Measurements from ENCODE around the gene TCF15. TPM values are rescaled to one million over a fixed set of nuclear protein-coding genes. Genes with fewer than 3 reads are reported as not detected.
A peak's percentile ranks its signal among the peaks of the same experiment; 100 is the strongest.
"Not testable (repeated sequence)": the region's sequence is repeated elsewhere in the genome, so short reads cannot be mapped to it uniquely, and the experiment has no call there.

Gene TCF15
- total RNA-seq, 1 donor from 2014 or later: not detected

DNA sequence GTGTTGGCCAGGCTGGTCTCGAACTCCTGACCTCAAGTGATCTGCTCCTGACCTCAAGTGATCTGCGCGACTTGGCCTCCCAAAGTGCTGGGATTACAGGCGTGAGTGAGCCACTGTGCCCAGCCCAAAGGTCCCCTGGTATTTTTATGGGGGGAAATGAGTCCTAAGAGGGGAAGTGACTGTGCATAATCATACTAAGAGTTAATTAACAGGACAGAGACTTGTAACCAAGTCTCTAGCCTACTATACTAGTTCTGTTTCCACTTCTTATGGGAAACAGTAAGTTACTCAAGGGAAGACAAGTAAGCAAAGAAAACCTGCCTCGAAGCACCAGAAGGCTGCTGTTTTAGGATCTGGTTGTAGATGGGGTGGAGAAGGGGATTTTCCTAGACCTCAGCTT lies 27.9 kb downstream of the TCF15 start:
- Histone ChIP-seq H3K27me3 (ENCODE audit: insufficient read depth, low read length) (peaks cover 6% of the 10 kb centered on the region), H3K9ac (ENCODE audit: low read length) (no peak overlapping the region), H3K4me1 (ENCODE audit: insufficient read depth, low read length) (no peaks in the 10 kb centered on the region), H3K79me2 (ENCODE audit: insufficient read depth, low read length) (no peaks in the 10 kb centered on the region), H4K20me1 (ENCODE audit: insufficient read depth, low read length) (no peaks in the 10 kb centered on the region), H3K9me3 (ENCODE audit: insufficient read depth, low read depth, low read length) (no peaks in the 10 kb centered on the region), H2AFZ (ENCODE audit: low read depth, low read length) (no peak overlapping the region), H3K4me2 (ENCODE audit: low read length) (no peak overlapping the region), H3K4me3 (ENCODE audit: insufficient read depth, low read depth, low read length) (no peak overlapping the region), H3K27ac (ENCODE audit: low read depth, low read length) (no peak overlapping the region), H3K36me3 (ENCODE audit: insufficient read depth, low read length) (no peaks in the 10 kb centered on the region)
- DNase-seq (ENCODE audit: low read depth): no peak
- no peaks in the 10 kb centered on the region for H3K36me3 Mint-ChIP-seq (ENCODE audit: low read depth, unreplicated experiment)
- peak overlapping the region; percentile 16 for H3K27ac Mint-ChIP-seq (ENCODE audit: unreplicated experiment)
- no peak for FAIRE-seq
- peaks cover 6% of the 10 kb centered on the region for H3K27me3 Mint-ChIP-seq (ENCODE audit: low read depth, unreplicated experiment)
- H3K9me3 Mint-ChIP-seq (ENCODE audit: unreplicated experiment): no peaks in the 10 kb centered on the region
- H3K4me1 Mint-ChIP-seq (ENCODE audit: low read depth, unreplicated experiment): no peaks in the 10 kb centered on the region
- TF ChIP-seq, protein P1, sequence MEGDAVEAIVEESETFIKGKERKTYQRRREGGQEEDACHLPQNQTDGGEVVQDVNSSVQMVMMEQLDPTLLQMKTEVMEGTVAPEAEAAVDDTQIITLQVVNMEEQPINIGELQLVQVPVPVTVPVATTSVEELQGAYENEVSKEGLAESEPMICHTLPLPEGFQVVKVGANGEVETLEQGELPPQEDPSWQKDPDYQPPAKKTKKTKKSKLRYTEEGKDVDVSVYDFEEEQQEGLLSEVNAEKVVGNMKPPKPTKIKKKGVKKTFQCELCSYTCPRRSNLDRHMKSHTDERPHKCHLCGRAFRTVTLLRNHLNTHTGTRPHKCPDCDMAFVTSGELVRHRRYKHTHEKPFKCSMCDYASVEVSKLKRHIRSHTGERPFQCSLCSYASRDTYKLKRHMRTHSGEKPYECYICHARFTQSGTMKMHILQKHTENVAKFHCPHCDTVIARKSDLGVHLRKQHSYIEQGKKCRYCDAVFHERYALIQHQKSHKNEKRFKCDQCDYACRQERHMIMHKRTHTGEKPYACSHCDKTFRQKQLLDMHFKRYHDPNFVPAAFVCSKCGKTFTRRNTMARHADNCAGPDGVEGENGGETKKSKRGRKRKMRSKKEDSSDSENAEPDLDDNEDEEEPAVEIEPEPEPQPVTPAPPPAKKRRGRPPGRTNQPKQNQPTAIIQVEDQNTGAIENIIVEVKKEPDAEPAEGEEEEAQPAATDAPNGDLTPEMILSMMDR (IDR thresholded peaks at IDR 0.05; ENCODE audit: insufficient read depth, low read depth, low read length): no peak
- TF ChIP-seq EZH2 (IDR thresholded peaks at IDR 0.05; ENCODE audit: insufficient read depth, low read length): no peak
- no peak overlapping the region for H3K4me3 Mint-ChIP-seq (ENCODE audit: unreplicated experiment)

DNA sequence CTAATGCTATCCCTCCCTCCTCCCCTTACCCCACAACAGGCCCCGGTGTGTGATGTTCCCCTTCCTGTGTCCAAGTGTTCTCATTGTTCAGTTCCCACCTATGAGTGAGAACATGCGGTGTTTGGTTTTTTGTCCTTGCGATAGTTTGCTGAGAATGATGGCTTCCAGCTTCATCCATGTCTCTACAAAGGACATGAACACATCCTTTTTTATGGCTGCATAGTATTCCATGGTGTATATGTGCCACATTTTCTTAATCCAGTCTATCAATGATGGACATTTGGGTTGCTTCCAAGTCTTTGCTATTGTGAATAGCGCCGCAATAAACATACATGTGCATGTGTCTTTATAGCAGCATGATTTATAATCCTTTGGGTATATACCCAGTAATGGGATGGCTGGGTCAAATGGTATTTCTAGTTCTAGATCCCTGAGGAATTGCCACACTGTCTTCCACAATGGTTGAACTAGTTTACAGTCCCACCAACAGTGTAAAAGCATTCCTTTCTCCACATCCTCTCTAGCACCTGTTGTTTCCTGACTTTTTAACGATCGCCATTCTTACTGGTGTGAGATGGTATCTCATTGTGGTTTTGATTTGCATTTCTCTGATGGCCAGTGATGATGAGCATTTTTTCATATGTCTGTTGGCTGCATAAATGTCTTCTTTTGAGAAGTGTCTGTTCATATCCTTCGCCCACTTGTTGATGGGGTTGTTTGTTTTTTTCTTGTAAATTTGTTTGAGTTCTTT lies 31.0 kb downstream of the TCF15 start:
- not testable (repeated sequence) for H3K36me3 ChIP-seq (ENCODE audit: insufficient read depth, low read length); H3K4me3 ChIP-seq (ENCODE audit: insufficient read depth, low read depth, low read length); H3K4me1 ChIP-seq (ENCODE audit: insufficient read depth, low read length); H3K27ac ChIP-seq (ENCODE audit: low read depth, low read length); H3K4me2 ChIP-seq (ENCODE audit: low read length); FAIRE-seq; DNase-seq (ENCODE audit: low read depth); H3K4me3 Mint-ChIP-seq (ENCODE audit: unreplicated experiment); H4K20me1 ChIP-seq (ENCODE audit: insufficient read depth, low read length); H3K9me3 Mint-ChIP-seq (ENCODE audit: unreplicated experiment); H2AFZ ChIP-seq (ENCODE audit: low read depth, low read length); H3K9ac ChIP-seq (ENCODE audit: low read length); H3K27me3 ChIP-seq (ENCODE audit: insufficient read depth, low read length); H3K4me1 Mint-ChIP-seq (ENCODE audit: low read depth, unreplicated experiment); H3K9me3 ChIP-seq (ENCODE audit: insufficient read depth, low read depth, low read length); H3K27ac Mint-ChIP-seq (ENCODE audit: unreplicated experiment); H3K79me2 ChIP-seq (ENCODE audit: insufficient read depth, low read length); H3K36me3 Mint-ChIP-seq (ENCODE audit: low read depth, unreplicated experiment)
- H3K27me3 Mint-ChIP-seq (ENCODE audit: low read depth, unreplicated experiment): peaks cover 10% of the 10 kb centered on the region

DNA sequence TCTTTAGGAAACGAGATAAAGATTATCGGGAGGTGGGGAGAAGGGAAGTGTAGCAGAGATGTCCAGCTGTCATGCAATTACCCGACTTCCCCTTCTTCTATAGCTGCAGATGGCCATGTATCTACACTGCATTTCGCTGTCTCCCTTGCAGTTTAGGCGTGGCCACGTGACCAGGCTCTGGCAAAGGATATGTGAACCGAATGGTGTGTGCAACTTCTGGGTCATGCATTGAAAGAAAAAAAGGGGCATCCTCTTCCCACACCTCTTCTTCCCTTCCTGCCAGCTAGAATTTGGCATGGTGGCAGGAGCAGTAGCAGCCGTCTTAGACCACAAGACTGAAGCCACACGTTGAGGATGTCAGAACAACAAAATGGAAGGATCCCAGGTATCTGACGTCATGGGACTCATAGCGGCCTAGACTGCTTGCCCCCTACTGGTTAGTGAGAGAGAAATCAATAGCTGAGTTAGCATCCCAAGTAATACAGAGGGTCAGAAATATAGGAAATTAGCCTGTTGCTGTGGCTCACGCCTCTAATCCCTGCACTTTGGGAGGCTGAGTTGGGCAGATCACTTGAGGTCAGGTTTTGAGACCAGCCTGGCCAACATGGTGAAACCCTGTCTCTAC lies 32.8 kb downstream of the TCF15 start:
- H3K79me2 ChIP-seq (ENCODE audit: insufficient read depth, low read length): no peaks in the 10 kb centered on the region
- no peak overlapping the region for H3K4me2 ChIP-seq (ENCODE audit: low read length)
- DNase-seq (ENCODE audit: low read depth) (no peak), FAIRE-seq (no peak)
- no peak overlapping the region for H3K4me3 Mint-ChIP-seq (ENCODE audit: unreplicated experiment)
- H3K27ac Mint-ChIP-seq (ENCODE audit: unreplicated experiment): no peak overlapping the region
- peaks cover 24% of the 10 kb centered on the region for H3K27me3 Mint-ChIP-seq (ENCODE audit: low read depth, unreplicated experiment)
- no peaks in the 10 kb centered on the region for H3K36me3 ChIP-seq (ENCODE audit: insufficient read depth, low read length)
- no peaks in the 10 kb centered on the region for H4K20me1 ChIP-seq (ENCODE audit: insufficient read depth, low read length)
- peaks cover 8% of the 10 kb centered on the region for H3K27me3 ChIP-seq (ENCODE audit: insufficient read depth, low read length)
- H3K4me1 Mint-ChIP-seq (ENCODE audit: low read depth, unreplicated experiment): peaks cover 15% of the 10 kb centered on the region
- no peak overlapping the region for H3K4me3 ChIP-seq (ENCODE audit: insufficient read depth, low read depth, low read length)
- no peaks in the 10 kb centered on the region for H3K9me3 Mint-ChIP-seq (ENCODE audit: unreplicated experiment)
- no peaks in the 10 kb centered on the region for H3K9me3 ChIP-seq (ENCODE audit: insufficient read depth, low read depth, low read length)
- H2AFZ ChIP-seq (ENCODE audit: low read depth, low read length): no peak overlapping the region
- no peaks in the 10 kb centered on the region for H3K4me1 ChIP-seq (ENCODE audit: insufficient read depth, low read length)
- no peak overlapping the region for H3K27ac ChIP-seq (ENCODE audit: low read depth, low read length)
- H3K36me3 Mint-ChIP-seq (ENCODE audit: low read depth, unreplicated experiment): no peaks in the 10 kb centered on the region
- H3K9ac ChIP-seq (ENCODE audit: low read length): no peak overlapping the region
- TF ChIP-seq, protein P1 (IDR thresholded peaks at IDR 0.05; ENCODE audit: insufficient read depth, low read depth, low read length): peak; percentile 20
- no peak for TF ChIP-seq EZH2 (IDR thresholded peaks at IDR 0.05; ENCODE audit: insufficient read depth, low read length)

Measured in astrocyte (in vitro differentiated cells and primary cell).